Ishikawa (cell line): ENCODE results near the gene SETBP1.

Experiments used
- CEBPB ChIP-seq: IDR thresholded peaks from 2 replicates; pipeline ENCODE4 v1.6.1; 2012
- CREB1 ChIP-seq: IDR thresholded peaks from 2 replicates; pipeline ENCODE4 v1.6.1; 2012; ENCODE audit warnings: low read depth
- EGR1 ChIP-seq: IDR thresholded peaks from 2 replicates; pipeline ENCODE4 v1.6.1; 2012
- EP300 ChIP-seq: IDR thresholded peaks from 2 replicates; pipeline ENCODE4 v1.6.1; 2012; ENCODE audit warnings: borderline replicate concordance
- MAX ChIP-seq: IDR thresholded peaks from 2 replicates; pipeline ENCODE4 v1.6.1; 2012
- RAD21 ChIP-seq: IDR thresholded peaks from 2 replicates; pipeline ENCODE4 v1.6.1; 2012; ENCODE audit warnings: low read depth
- REST ChIP-seq: IDR thresholded peaks from 2 replicates; pipeline ENCODE4 v1.6.1; 2012; ENCODE audit warnings: low read depth, mild to moderate bottlenecking
- TAF1 ChIP-seq: IDR thresholded peaks from 2 replicates; pipeline ENCODE4 v1.6.1; 2012; ENCODE audit warnings: low read depth, mild to moderate bottlenecking
- TEAD4 ChIP-seq: IDR thresholded peaks from 2 replicates; pipeline ENCODE4 v1.6.1; 2012
- YY1 ChIP-seq: IDR thresholded peaks from 2 replicates; pipeline ENCODE4 v1.6.1; 2012; ENCODE audit warnings: low read depth

DNA sequence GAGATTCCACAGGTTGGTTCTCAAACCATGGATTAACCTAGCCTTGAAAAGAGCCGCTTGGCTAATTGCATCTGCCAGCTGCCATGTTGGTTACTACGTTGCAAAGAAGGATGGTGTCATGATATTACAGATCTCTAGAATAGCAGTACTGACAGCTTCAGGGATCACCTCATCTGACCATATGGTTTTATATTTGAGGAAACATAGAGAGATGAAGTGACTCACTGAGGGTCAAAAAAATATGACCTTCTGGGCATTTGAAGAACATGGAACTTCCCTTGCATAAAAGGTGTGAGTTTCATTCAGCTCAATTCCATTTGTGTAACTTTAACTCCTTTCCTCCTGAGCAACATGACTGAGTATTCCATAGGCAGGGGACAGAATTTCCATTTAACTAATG, 242.3 kb downstream of the SETBP1 start:
- TF ChIP-seq EGR1 (no peak), REST (no peak), RAD21 (no peak), TAF1 (no peak), YY1 (no peak), TEAD4 (no peak), MAX (no peak), CREB1 (no peak), EP300 (no peak), CEBPB (no peak)
